Measurements from ENCODE around the gene RORB.
"Not testable (repeated sequence)": the region's sequence is repeated elsewhere in the genome, so short reads cannot be mapped to it uniquely, and the experiment has no call there.

RORB gene

DNA sequence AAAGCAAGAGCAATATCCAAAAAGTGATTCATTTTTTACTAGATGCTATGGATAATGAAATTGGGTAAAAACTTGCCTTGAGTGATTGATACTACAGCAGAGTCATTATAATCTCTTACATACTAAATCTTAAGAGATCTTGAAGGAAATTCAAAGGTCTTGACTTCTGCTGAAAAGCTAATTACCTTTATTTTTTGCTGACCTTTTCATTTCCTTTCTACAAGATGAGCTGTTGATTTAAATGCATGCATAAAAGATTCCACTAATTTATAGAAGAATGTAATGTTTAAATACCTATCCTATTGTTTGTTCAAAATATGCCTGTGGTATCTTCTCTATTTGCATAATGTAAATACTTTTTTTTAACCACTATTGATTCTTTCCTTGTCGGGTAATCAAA is 27.2 kb downstream of the RORB start:
- TF ChIP-seq, protein P1, sequence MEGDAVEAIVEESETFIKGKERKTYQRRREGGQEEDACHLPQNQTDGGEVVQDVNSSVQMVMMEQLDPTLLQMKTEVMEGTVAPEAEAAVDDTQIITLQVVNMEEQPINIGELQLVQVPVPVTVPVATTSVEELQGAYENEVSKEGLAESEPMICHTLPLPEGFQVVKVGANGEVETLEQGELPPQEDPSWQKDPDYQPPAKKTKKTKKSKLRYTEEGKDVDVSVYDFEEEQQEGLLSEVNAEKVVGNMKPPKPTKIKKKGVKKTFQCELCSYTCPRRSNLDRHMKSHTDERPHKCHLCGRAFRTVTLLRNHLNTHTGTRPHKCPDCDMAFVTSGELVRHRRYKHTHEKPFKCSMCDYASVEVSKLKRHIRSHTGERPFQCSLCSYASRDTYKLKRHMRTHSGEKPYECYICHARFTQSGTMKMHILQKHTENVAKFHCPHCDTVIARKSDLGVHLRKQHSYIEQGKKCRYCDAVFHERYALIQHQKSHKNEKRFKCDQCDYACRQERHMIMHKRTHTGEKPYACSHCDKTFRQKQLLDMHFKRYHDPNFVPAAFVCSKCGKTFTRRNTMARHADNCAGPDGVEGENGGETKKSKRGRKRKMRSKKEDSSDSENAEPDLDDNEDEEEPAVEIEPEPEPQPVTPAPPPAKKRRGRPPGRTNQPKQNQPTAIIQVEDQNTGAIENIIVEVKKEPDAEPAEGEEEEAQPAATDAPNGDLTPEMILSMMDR (IDR thresholded peaks at IDR 0.05; ENCODE audit: low read depth, low read length): no peak
- no peak overlapping the region for H3K4me3 ChIP-seq (replicated peaks in 1 of 2; ENCODE audit: low read depth in 2 of 2, low read length in 2 of 2)
- DNase-seq (ENCODE audit: low read depth in 2 of 2): no peak

DNA sequence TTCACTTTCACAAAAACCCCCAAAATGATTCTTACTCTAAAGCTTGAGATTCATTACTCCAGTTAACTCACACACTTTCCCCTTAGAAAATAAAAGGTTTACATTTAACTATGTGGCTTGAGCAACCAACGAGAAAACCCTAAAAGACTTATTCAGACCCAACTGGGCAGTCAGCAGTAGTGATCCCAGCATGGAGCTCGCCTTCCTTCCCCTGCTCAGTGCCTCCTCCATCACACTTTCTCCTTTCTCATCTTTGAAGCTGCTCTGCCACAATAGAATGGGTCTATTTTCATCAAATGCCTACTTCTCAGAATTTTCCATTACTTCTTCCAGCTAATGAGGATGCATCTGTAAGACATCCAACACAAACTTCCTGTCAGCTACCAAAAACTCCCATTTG is 29.1 kb downstream of the RORB start:
- H3K4me3 ChIP-seq (replicated peaks in 1 of 2; ENCODE audit: low read depth in 2 of 2, low read length in 2 of 2): no peak overlapping the region
- no peak for DNase-seq (ENCODE audit: low read depth in 2 of 2)
- TF ChIP-seq, protein P1 (IDR thresholded peaks at IDR 0.05; ENCODE audit: low read depth, low read length): no peak

DNA sequence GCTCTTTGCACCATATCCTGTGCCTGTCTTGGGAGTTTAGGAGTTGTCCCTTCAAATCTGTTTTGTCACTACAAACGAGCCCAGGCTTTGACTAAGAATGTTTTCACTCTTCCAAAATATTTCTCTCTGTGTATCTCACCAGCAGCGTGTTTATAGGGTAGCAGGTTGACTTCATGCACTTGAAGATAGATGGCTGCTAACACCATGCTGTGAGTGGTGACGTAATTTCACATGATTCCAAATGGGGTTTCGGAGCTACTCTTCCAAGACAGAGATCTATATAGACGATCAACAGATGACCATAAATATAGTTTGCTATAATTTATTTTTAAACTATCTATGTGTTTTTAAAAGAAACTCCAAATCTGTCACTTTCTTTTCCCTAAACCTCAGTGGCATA is 30.6 kb downstream of the RORB start:
- DNase-seq (ENCODE audit: low read depth in 2 of 2): no peak
- TF ChIP-seq, protein P1 (IDR thresholded peaks at IDR 0.05; ENCODE audit: low read depth, low read length): no peak
- no peak overlapping the region for H3K4me3 ChIP-seq (replicated peaks in 1 of 2; ENCODE audit: low read depth in 2 of 2, low read length in 2 of 2)

GRCh38 chr9:74528207-74528606 is 31.1 kb downstream of the RORB start:
- H3K4me3 ChIP-seq (replicated peaks in 1 of 2; ENCODE audit: low read depth in 2 of 2, low read length in 2 of 2): no peak overlapping the region
- TF ChIP-seq, protein P1 (IDR thresholded peaks at IDR 0.05; ENCODE audit: low read depth, low read length): no peak
- no peak for DNase-seq (ENCODE audit: low read depth in 2 of 2)

DNA sequence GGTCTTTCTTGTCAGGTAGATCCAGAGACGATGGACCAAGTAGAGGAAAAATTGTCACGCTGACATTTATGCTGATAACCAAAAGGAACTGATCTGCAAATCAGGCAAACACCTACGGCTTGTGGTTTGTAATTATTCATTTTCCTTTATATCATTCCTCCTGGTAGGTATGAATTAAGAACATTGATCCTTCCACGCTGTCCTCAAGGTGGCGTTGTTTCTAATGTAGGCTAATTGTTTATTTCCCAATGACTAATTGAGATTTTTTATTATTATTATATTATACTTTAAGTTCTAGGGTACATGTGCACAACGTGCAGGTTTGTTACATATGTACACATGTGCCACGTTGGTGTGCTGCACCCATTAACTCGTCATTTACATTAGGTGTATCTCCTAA is 33.3 kb downstream of the RORB start:
- not testable (repeated sequence) for H3K4me3 ChIP-seq (replicated peaks in 1 of 2; ENCODE audit: low read depth in 2 of 2, low read length in 2 of 2); DNase-seq (ENCODE audit: low read depth in 2 of 2)

DNA sequence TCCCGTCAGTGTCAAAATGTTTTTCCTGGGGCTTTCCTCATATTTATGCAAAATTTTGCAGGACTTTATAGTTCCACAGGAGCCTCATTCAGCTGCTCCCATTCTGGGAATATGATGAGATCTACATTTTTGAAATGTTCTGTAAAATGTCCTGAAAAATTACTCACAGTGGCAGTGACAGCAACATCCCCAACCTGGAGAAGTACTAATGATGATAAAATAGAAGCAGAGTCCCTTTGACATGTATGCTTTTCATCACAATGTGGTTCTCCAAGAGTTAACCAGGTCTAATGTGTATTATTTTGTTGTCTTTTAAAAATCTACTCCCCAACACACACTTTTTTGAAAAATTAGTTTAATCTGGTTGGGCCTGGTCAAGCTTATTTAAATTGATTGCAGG is 36.1 kb downstream of the RORB start:
- no peak for DNase-seq (ENCODE audit: low read depth in 2 of 2)
- TF ChIP-seq, protein P1 (IDR thresholded peaks at IDR 0.05; ENCODE audit: low read depth, low read length): no peak
- no peak overlapping the region for H3K4me3 ChIP-seq (replicated peaks in 1 of 2; ENCODE audit: low read depth in 2 of 2, low read length in 2 of 2)

- DNase-seq (ENCODE audit: low read depth in 2 of 2): no peak
- no peak overlapping the region for H3K4me3 ChIP-seq (replicated peaks in 1 of 2; ENCODE audit: low read depth in 2 of 2, low read length in 2 of 2)
- TF ChIP-seq, protein P1 (IDR thresholded peaks at IDR 0.05; ENCODE audit: low read depth, low read length): no peak
Measured at GRCh38 chr9:74534841-74535240, 37.7 kb downstream of the RORB start.

Data from cardiac fibroblast (primary cell).